GM21367 (cell line): Measurements from ENCODE around the gene NPHP4.

ENCODE experiments used
- ATAC-seq: cut with Tn5 transposase; IDR thresholded peaks from one replicate; pipeline ENCODE4 v1.9.1; 2021; ENCODE audit not compliant: unreplicated experiment

Gene NPHP4

DNA sequence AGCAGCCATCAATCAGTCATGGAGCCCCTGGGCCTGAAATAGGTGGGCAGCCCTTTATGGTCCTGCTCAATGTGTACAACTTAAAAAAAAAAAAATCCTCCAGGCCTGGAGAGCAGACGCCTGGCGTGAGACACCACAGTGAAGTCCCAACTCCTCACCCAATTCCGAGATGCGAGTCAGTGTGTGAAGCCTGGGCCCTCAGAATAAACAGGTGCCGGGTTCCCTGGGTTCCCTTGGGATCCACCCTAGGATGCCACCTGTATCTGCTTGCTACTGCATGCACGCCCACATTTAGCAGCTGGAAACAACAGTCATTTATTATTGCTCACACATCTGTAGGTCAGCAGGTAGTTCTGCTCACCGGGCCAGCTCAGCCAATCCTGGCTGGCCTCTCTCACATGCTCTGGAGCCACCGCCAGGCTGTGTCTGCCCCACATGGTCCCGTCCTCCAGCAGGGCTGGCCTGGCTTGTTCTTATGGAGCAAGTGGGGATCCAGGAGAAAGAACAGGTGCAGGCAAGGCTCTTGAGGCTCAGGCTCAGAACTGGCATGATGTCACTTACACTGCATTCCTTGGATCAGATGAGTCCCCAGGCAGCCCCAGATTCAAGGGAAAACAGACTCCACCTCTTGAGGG lies 172.7 kb downstream of the NPHP4 start:
- ATAC-seq, result no peak

DNA sequence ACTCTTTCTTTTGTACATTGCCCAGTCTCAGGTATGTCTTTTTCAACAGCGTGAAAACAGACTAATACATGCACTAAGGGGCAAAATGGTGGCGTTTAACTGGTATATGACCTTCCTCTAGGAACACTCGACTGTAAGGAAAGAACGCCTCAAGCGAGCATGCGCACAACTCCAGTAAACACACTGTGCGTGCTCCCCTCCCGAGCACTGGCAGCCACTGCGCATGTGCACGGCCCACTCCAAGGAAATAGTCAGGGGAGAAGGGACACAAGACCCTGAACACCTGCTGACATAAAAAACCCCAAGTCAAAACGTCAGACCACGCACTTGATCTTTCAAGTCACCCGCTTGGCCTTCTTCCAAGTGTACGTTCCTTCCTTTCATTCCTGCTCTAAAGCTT lies 173.5 kb downstream of the NPHP4 start:
- no peak for ATAC-seq

DNA sequence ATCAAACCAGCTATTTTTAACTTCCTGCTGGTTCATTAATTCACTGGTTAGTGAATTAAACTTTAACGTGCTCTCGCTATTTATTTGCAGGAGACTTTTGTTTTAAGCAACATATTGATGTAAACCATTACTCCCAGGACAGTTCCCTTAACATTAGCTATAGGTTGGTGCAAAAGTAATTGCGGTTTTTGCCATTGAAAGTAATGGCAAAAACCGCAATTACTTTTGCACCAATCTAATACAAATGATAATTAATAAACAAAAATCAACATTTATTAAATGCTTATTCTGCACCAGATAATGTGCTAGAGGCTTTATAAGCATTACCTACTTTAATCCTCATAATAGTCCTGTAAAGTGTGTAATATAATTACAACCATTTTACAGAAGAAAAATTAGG lies 176.5 kb downstream of the NPHP4 start:
- no peak for ATAC-seq

DNA sequence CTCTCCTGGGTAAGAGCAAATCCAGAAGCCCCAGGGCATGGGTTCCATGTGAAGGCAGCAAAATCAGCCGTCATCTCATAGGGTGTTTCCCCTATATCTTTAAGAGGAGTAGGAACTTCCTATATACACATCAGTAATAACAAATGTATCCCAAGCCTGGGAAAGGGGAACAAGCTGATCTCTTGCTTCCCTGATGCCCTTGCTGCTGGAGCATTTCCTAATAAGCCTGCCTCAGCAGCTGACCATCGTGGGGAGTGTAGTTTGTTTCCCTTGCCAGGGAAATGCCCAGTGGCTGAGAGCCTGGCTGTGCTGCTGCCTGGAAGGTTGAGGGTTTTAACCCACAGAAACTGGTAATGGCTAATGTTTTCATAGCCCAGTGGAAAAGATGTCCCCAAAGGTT lies 177.0 kb downstream of the NPHP4 start:
- ATAC-seq, result no peak

DNA sequence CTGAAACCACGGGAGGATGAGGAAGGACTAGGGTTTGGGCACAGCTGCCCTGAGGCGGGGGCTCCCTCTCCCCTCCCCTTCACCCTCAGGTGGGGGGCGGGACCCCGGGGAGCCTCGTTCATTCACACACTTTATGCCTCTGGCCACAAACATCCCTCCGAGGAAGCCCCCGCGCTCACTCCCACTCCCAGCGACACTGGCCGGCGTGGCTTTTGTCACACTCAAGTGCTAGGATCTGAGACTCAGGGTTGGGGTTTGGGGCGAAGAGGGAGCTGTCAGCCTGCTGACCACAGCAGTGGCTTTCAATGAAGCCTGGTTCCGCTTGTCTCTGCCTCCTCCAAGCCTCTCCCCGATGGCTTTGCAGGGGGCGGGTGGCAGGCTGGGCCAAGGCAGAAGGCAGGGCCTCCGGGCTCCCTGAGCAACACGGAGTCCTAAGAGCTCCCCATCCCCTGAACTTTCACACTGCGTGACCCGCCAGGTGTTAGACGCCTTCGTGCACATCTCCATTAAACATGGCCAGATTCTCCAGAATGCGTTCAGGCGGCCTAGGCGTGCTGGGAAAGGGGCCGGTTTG lies 178.1 kb downstream of the NPHP4 start:
- no peak for ATAC-seq

DNA sequence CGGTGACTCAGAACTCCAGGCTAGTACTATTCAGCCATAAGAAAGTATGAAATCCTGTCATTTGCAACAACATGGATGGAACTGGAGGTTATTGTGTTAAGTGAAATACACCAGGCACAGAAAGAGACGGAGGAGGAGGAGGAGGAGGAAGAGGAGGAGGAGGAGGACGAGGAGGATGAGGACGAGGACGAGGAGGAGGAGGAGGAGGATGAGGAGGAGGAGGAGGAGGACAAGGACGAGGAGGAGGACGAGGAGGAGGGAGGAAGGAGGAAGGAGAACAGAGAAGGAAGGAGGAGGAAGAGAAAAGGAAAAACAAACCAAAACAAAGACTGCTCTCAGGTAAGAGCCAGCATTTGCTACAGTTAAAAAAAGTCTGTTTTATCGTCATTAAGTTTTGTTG lies 178.7 kb downstream of the NPHP4 start:
- ATAC-seq, result no peak
